Activated T-cell treated with anti-CD3 and anti-CD28 coated beads for 24 hours (primary cell): Measurements from ENCODE around the gene ENTPD8.
"Not testable (repeated sequence)": the region's sequence is repeated elsewhere in the genome, so short reads cannot be mapped to it uniquely, and the experiment has no call there.

Source experiments
- DNase-seq: peaks from one replicate; pipeline ENCODE4 v3.0.0-alpha.2; 2020; ENCODE audit warnings: low read depth

Gene ENTPD8

DNA sequence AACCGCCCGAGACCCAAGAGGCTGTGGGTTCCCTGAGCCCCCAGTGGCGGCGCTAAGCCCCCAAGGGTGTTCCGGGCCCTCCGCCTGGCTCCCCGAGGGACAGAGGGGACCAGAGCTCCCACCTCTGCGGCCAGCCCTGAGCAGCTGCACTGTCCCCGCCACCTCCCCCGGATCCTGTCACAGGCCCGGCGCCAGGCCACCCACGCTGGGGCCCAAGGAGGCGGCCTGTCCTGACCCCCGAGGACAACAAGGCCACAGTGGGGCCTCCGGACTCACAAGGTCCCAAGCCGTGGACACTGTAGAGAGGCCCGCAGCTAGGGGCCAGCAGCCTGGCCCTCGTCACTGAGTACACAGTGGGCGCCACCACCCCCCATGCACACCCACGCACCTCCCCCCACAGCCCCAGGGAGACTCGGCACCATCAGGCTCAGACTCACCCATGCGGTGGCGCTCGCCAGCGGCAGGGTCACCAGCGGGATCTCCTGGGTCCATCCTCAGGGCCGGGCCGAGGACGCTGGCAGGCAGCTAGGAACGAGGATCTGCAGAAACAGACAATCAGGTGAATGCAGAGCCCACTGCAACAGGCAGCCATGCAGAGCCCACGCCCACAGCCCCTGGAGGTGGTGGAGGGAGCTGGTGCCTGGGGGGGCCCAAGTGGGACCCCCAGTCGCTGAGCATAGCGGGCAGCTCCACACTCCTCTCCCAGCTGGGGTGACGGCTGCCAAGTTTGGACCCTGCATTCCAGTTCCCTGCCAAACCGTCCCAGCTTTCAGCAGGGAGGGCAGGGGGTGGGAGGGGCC is 46.1 kb downstream of the ENTPD8 start:
- no peak for DNase-seq

DNA sequence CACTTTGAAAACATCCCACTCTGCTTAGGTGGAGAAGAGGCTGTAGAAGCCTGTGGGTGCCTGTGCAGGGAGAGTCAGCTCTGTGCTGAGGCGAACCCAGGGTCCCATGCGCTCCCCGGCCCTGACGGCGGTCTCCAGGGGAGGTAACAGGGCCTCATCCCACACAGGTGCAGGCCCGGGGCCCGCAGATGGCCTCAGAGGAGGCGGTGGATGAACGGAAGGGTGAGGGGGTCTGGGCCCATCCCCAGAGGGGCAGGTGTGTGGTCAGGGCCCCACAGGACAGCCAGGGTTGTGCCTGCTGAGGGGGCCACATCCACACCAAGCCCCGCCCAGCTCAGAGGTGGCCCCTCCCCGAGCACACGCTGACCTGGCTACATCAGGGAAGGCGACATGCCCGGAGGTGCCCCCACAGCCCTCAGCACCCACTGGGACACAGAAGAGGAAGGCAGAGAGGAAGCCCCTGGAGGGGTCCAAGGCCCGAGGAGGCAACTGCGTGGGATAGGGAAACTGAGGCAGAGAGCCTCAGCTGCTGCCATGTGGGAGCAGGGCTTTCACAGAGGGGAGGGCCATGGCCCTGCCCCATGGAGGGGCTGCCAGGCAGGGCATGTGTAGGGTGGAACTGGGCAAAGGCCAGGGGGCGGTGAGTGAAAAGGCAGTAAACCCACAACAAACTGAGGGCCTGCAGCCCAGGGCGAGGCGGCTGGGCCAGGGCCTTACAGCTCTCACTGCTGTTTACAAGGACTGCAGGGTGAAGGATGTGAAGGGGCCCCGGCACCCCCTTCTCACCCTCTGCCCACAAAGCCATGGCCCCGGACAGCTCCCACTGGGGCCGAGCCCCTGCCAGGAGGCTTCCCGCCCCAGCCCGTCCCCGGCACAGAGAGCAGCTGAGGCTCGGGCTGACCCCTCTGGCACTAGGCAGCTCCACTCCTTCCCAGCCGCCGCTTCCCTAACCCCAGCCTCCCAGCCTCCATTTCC is 47.7 kb downstream of the ENTPD8 start:
- no peak for DNase-seq

DNA sequence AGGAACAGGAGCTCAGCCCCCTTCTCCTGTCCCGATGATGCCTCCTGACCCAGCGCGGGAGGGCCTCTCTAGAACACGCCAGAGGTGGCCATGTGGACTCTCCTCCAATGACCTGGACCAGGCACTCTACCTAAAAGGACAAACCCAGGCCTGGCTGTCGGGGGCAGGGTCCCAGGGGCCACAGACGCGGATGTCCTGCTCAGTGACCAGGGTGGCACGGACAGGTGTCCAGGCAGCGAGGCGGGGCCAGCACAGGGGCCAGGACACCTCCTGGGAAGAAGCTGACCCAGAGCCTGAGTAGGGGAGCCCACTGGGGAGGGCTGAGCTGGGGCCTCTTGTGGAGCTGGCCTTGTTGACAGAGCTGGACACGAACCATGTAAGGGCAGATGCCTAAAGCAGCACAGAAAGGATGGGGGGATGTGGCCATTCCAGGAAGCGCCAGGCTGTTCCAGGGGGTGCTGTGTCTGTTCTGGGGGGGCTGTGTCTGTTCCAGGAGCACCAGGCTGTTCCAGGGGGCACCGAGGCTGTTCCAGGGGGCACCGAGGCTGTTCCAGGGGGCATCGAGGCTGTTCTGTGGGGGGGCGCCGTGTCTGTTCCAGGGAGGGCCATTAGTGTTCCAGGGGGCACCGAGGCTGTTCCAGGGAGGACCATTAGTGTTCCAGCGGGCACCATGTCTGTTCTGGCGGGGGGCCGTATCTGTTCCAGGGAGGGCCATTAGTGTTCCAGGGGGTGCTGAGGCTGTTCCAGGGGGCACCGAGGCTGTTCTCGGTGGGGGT is 48.7 kb downstream of the ENTPD8 start:
- DNase-seq, result no peak

DNA sequence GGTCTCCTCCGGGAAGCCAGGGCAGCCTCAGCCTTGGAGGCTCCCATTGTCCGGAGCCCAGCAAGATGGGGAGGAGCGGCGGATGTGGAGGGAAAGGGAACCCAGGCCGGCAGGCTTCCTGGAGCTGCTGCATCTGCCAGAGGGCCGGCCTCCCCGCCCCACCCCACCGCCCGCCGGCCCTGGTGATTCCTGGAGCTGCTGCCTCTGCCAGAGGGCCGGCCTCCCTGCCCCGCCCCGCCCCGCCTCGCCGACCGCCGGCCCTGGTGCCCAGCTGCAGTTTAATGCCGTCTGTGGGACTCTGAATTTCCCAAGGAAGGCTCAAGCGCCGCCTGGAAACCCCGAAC is 49.8 kb downstream of the ENTPD8 start:
- DNase-seq, result no peak

DNA sequence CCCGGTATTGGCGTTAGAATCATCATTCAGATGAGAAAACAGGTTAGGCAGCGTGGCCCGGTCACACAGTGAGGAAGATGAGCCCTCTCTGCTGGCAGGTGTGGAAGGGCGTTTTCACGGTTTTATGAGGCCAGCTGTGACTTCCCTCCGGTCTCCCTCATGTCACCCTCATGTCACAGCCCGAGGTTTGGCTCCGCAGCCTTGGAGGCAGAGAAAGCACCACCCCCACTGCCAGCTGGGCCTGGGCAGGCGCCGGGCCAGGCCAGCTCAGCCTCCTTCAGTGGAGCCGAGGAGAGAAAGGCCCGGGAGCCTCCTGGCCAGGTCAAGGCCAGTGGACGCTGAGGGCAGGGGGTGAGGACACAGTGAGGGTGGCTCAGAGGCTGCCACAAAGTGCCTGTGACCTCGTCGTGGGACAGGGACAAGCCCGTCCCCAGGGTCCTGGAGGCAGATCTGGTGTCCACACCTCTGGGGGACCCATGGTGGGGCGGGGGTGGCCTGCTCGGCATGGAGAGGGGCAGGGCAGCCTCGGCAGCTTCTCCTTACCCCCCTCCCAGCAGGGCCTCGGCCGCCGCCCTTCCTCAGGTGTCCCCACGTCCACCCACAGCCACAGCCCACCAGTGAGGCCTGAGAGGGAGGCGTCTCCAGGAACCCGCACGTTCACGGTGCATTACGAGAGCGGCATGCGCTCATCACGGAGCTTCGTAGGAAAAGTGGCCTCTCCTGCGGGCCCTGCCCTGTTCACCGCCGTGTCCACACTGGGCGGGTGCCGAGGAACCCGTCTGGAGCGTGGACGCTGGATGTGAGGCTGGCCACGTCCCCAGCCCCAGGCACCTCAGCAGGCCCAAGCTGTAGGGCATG is 50.4 kb downstream of the ENTPD8 start:
- DNase-seq, result no peak

DNA sequence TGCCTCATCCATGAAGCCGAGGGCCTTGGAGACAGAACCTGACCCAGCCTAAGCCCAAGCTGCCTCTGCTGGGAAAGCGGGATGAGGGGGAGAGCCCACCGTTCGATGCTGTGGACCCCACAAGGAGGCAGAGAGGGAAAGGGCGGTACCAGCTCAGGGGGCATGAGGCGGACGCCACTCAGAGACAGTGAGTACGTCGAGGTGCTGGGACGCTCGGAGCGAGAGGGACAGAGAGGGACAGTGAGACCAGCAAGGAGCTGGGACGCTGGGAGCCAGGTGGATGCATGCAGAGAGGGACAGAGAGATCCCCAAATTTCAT is 51.8 kb downstream of the ENTPD8 start:
- DNase-seq, result no peak

- DNase-seq, result no peak
Measured at GRCh38 chr9:137388589-137389427, 52.3 kb downstream of the ENTPD8 start.

DNA sequence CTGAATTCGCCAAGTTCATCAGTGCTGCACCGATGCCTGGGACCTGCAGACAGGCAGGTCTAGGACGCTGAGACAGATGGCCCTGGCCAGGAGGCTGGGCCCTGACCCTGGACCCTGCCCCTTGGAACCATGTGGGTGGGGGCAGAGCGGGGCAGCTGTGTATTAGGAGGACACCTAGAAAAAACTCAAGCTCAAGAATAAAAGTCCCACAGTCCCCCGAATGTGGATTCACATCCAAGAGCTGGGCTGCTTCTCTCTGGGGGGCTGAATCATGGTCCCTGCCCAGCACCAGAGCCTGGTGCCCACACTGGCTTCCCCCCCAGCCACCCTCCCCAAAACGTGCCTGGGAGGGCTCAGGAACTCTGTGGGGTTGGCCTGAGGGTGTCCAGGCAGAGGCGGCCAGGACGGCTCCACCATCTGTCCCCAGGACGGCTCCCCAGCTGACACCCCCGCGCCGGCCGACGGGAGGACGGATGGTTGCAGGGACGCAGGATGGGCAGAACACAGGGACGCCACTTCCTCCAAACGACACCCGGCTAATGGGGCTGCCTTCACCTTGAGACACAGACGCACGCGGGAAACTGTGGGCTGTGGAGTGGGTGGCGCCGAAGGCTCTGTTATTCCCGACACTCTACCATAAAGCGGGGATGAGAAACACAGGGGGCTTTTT is 53.1 kb downstream of the ENTPD8 start:
- DNase-seq, result no peak

DNA sequence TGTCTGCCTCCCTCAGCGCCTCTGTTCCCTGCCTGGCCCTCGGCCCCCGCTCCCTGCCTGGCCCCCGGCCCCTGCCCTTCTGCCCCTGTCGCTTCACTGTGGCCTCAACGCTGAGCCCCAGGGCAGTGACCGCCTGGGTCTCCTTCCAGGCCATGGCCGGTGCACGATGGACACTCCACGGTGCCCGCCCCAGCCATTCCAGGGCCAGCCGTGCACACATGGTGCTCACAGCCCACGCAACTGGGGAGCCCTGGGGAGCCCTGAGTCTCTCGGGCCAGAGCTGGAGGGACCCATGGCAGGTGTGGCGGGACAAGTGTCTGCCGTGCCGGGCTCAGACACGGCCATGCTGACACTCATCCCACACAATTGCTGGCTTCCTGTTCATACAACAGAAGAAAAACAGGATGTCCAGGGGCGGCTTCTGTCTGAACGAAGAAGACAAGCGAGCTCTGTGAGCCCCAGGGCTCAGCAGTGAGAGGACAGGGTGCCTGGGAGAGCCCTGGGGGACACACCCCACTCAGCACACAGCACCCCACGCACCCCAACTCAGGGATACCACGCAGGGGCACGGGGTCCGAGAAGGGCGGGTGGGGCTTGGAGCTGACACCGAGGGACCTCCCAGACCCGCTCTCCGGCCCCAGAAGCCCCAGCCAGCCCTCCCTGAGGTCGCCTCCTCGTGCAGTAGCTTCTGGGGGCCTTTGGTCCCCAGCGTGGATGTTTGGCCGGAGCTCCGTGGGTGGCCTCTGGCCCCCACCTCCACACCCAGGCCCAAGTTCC is 53.9 kb downstream of the ENTPD8 start:
- peak; percentile 16 for DNase-seq

- DNase-seq, result not testable (repeated sequence)
Measured at GRCh38 chr9:137386507-137387113, 54.5 kb downstream of the ENTPD8 start.

DNA sequence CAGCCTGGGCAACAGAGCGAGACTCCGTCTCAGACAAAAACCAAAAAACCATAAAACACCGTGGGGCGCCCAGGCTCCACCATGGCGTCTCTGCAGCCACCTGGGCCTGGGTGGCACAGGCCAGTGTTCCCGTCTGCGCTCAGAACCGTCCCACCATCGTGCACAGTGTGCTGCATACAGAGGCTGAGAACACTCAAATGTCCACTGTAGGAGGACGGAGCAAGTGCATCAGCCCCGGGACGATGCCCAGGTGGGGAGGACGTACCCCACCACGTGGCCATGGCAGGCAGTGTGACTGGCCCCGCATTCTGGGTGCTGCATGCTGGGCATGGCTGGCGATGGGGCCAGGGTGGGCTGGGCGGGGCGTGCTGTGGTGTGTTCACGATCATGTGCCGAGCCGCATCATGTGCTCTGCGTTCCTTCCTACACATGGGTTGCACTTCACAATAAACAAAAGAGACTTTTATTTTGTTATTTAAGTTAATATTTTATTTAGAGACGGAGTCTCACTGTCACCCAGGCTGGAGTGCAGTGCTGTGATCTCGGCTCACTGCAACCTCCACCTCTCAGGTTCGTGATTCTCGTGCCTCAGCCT is 56.0 kb downstream of the ENTPD8 start:
- no peak for DNase-seq
